Measurements from ENCODE around the gene MAP3K5.

DNA sequence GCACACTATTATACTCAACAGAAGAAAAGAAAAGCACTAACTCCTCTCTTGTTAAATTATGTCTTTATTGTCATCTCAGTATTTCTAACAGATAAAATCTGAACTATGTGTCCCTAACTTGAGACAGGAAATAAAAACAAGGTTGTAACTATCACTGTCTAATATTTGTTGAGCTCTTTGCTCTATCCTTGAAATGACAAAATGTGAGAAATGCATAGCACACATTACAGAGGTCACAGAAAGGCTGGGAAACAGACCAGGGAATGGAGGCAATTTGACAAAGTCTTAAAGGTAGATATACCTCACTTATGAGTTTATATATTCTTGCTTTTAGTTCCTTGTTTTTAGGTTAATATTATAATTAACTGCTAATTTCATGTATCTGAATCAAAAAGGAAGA, 139.6 kb downstream of the MAP3K5 start:
- TF ChIP-seq, protein P1, sequence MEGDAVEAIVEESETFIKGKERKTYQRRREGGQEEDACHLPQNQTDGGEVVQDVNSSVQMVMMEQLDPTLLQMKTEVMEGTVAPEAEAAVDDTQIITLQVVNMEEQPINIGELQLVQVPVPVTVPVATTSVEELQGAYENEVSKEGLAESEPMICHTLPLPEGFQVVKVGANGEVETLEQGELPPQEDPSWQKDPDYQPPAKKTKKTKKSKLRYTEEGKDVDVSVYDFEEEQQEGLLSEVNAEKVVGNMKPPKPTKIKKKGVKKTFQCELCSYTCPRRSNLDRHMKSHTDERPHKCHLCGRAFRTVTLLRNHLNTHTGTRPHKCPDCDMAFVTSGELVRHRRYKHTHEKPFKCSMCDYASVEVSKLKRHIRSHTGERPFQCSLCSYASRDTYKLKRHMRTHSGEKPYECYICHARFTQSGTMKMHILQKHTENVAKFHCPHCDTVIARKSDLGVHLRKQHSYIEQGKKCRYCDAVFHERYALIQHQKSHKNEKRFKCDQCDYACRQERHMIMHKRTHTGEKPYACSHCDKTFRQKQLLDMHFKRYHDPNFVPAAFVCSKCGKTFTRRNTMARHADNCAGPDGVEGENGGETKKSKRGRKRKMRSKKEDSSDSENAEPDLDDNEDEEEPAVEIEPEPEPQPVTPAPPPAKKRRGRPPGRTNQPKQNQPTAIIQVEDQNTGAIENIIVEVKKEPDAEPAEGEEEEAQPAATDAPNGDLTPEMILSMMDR (IDR thresholded peaks at IDR 0.05), result no peak
- no peak for TF ChIP-seq POLR2AphosphoS5 (IDR thresholded peaks at IDR 0.05; ENCODE audit: insufficient read depth in 1 of 2, low read depth in 1 of 2)
- no peak for TF ChIP-seq POLR2A (IDR thresholded peaks at IDR 0.05)

Measured in vagina (tissue), 2 donors.